DOHH2 (cell line): ENCODE results near the gene SLC9A1.

Experiments used
- EZH2phosphoT487 ChIP-seq: fragments of 200-600 bp; sonication (generic); IDR thresholded peaks from 2 replicates; pipeline ENCODE4 v1.6.1; 2017; ENCODE audit warnings: borderline replicate concordance, mild to moderate bottlenecking, antibody characterized with exemption, low read length, moderate library complexity, mixed read lengths
- TF ChIP-seq, protein P1 (sequence below): fragments of 200-600 bp; sonication (generic); IDR thresholded peaks from one replicate; pipeline ENCODE4 v1.5.1; 2014; ENCODE audit warnings: antibody characterized with exemption, mild to moderate bottlenecking, low read depth, low read length; ENCODE audit not compliant: poor library complexity, severe bottlenecking

DNA sequence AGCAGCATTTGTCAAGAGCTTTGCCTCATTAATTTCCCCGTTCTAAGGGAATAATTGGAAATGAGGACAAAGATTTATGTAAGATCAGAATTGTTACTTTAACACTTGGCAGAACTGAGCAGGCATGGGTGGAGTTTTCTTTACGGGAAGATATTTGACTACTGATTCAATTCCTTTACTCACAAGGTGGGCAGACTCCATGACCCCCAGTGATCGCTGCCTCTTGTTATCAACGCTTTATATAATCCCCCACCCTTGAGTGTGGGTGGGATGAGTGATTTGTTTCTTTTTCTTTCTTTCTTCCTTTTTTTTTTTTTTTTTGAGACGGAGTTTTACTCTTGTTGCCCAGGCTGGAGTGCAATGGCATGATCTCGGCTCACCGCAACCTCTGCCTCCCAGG, 77.0 kb downstream of the SLC9A1 start:
- TF ChIP-seq, protein P1, sequence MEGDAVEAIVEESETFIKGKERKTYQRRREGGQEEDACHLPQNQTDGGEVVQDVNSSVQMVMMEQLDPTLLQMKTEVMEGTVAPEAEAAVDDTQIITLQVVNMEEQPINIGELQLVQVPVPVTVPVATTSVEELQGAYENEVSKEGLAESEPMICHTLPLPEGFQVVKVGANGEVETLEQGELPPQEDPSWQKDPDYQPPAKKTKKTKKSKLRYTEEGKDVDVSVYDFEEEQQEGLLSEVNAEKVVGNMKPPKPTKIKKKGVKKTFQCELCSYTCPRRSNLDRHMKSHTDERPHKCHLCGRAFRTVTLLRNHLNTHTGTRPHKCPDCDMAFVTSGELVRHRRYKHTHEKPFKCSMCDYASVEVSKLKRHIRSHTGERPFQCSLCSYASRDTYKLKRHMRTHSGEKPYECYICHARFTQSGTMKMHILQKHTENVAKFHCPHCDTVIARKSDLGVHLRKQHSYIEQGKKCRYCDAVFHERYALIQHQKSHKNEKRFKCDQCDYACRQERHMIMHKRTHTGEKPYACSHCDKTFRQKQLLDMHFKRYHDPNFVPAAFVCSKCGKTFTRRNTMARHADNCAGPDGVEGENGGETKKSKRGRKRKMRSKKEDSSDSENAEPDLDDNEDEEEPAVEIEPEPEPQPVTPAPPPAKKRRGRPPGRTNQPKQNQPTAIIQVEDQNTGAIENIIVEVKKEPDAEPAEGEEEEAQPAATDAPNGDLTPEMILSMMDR: no peak
- TF ChIP-seq EZH2phosphoT487: no peak
